ENCODE measurements around the gene PDZD2.

DNA sequence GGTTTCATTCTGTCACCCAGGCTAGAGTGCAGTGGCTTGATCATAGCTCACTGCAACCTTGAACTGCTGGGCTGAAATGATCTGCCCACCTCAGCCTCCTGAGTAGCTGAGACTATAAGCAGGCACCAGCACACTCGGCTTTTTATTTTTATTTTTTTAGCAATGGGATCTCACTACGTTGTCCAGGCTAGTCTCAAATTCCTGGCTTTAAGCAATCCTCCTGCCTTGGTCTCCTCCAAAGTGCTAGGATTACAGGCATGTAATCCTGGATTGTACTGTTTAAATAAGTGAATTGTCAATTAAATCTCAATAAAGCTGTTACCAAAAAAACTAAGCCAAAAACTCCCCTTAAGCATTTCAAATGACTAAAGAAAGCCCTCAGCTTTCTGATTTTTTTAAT, 516.3 kb downstream of the PDZD2 start:
- TF ChIP-seq, protein P1, sequence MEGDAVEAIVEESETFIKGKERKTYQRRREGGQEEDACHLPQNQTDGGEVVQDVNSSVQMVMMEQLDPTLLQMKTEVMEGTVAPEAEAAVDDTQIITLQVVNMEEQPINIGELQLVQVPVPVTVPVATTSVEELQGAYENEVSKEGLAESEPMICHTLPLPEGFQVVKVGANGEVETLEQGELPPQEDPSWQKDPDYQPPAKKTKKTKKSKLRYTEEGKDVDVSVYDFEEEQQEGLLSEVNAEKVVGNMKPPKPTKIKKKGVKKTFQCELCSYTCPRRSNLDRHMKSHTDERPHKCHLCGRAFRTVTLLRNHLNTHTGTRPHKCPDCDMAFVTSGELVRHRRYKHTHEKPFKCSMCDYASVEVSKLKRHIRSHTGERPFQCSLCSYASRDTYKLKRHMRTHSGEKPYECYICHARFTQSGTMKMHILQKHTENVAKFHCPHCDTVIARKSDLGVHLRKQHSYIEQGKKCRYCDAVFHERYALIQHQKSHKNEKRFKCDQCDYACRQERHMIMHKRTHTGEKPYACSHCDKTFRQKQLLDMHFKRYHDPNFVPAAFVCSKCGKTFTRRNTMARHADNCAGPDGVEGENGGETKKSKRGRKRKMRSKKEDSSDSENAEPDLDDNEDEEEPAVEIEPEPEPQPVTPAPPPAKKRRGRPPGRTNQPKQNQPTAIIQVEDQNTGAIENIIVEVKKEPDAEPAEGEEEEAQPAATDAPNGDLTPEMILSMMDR (IDR thresholded peaks at IDR 0.05; ENCODE audit: insufficient read depth, low read length), result no peak
- TF ChIP-seq POLR2AphosphoS5 (IDR thresholded peaks at IDR 0.05; ENCODE audit: low read depth) (no peak), GABPA (IDR thresholded peaks at IDR 0.05; ENCODE audit: low read depth) (no peak), SPI1 (IDR thresholded peaks at IDR 0.05; ENCODE audit: borderline replicate concordance, low read depth) (no peak)
- TF ChIP-seq, protein P2, sequence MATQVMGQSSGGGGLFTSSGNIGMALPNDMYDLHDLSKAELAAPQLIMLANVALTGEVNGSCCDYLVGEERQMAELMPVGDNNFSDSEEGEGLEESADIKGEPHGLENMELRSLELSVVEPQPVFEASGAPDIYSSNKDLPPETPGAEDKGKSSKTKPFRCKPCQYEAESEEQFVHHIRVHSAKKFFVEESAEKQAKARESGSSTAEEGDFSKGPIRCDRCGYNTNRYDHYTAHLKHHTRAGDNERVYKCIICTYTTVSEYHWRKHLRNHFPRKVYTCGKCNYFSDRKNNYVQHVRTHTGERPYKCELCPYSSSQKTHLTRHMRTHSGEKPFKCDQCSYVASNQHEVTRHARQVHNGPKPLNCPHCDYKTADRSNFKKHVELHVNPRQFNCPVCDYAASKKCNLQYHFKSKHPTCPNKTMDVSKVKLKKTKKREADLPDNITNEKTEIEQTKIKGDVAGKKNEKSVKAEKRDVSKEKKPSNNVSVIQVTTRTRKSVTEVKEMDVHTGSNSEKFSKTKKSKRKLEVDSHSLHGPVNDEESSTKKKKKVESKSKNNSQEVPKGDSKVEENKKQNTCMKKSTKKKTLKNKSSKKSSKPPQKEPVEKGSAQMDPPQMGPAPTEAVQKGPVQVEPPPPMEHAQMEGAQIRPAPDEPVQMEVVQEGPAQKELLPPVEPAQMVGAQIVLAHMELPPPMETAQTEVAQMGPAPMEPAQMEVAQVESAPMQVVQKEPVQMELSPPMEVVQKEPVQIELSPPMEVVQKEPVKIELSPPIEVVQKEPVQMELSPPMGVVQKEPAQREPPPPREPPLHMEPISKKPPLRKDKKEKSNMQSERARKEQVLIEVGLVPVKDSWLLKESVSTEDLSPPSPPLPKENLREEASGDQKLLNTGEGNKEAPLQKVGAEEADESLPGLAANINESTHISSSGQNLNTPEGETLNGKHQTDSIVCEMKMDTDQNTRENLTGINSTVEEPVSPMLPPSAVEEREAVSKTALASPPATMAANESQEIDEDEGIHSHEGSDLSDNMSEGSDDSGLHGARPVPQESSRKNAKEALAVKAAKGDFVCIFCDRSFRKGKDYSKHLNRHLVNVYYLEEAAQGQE (IDR thresholded peaks at IDR 0.05; ENCODE audit: insufficient replicate concordance, low read depth), result no peak

All from HL-60 (cell line).